ENCODE results near the gene EXOC2. TPM values are rescaled to one million over a fixed set of nuclear protein-coding genes. Genes with fewer than 3 reads are reported as not detected.

EXOC2 gene
- total and polyA plus RNA-seq, 10 of the 15 experiments (the other 5 are each of a cell fraction or from before 2014, with no cell fraction given): 8.7 to 32.8 (median 20.7) TPM

DNA sequence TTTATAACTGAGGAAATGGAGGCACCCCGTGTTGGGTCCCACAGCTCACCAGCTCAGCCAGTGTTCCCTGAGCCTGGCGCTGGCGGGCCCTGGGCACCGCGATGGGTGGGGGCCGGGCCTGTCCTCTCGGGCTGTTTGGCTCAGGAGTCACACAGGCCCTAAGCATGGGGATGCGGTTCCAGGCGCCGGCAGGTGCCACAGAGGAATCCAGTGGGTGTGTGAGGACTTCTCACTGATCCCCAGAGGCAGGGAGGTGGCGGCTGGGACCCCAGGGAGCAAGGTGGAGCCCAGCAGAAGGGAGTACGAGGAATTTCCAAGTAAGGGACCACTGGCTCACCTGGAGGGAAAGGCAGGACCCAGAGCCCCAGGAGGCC, 243.9 kb downstream of the EXOC2 start:
- Histone ChIP-seq H3K79me2 (ENCODE audit: control insufficient read depth, insufficient read depth, low read length) (no peaks in the 10 kb centered on the region), H2AFZ (ENCODE audit: control insufficient read depth, low read depth, low read length) (no peak overlapping the region), H3K9ac (ENCODE audit: control insufficient read depth, insufficient read depth, low read length) (no peak overlapping the region), H3K27me3 (replicated peaks in 1 of 2; ENCODE audit: control insufficient read depth in 2 of 2, insufficient read depth in 2 of 2, low read length in 1 of 2) (0 out of 4 replicates have a peak, but pooled peaks cover 0 to 5% of the 10 kb centered on the region in 2 experiments), H3K4me1 (ENCODE audit: control insufficient read depth, insufficient read depth, low read length) (peaks cover 10% of the 10 kb centered on the region; the same call in 1 of the 2 replicates), H3K36me3 (ENCODE audit: control insufficient read depth in 2 of 2, insufficient read depth in 2 of 2, low read length in 1 of 2) (no peaks in the 10 kb centered on the region), H3K4me3 (no peak overlapping the region), H3K27ac (ENCODE audit: control insufficient read depth, insufficient read depth) (no peak overlapping the region), H3K9me3 (replicated peaks; ENCODE audit: control insufficient read depth, insufficient read depth, low read length) (no peaks in the 10 kb centered on the region; the same call in 2 of the 3 replicates), H3K4me2 (ENCODE audit: control insufficient read depth, insufficient read depth) (no peak overlapping the region), H4K20me1 (ENCODE audit: control insufficient read depth, insufficient read depth) (no peaks in the 10 kb centered on the region)
- no peak for DNase-seq (ENCODE audit: low read depth, low spot score)
- FAIRE-seq: no peak
- BruUV-seq (replicated peaks): no TSS peak
- ChIA-PET RAD21 (ENCODE audit: unreplicated experiment) (no interaction called here), POLR2A (no interaction called here), SMC1A (ENCODE audit: uncharacterized antibody, unreplicated experiment) (no interaction called here), CTCF (no interaction called here)
- ATAC-seq: no peak
- in situ Hi-C loops (cut with MboI): no loop called here
- intact Hi-C loops (cut with micrococcal nuclease; ENCODE audit: unreplicated experiment): no loop called here
- TF ChIP-seq CHD1 (IDR thresholded peaks at IDR 0.05; ENCODE audit: low read depth, low read length) (no peak), RCOR1 (conservative IDR thresholded peaks at IDR 0.05; ENCODE audit: low read depth, low read length) (no peak), JUND (IDR thresholded peaks at IDR 0.05; ENCODE audit: low read depth, low read length) (no peak), YY1 (IDR thresholded peaks at IDR 0.05; ENCODE audit: low read depth, low read length) (no peak)
- WGBS (ENCODE audit: insufficient coverage, insufficient replicate concordance, low lambda C conversion rate, missing lambda C conversion rate): 88% methylated on average over 10 of the region's 12 CpGs

- H3K4me1 ChIP-seq (ENCODE audit: control insufficient read depth, insufficient read depth, low read length): peaks cover 10% of the 10 kb centered on the region; the same call in 1 of the 2 replicates
- no peak for TF ChIP-seq FOXK2 (IDR thresholded peaks at IDR 0.05)
- TF ChIP-seq POLR2AphosphoS2 (IDR thresholded peaks at IDR 0.05; ENCODE audit: low read depth, low read length): no peak
- TF ChIP-seq, protein P1, sequence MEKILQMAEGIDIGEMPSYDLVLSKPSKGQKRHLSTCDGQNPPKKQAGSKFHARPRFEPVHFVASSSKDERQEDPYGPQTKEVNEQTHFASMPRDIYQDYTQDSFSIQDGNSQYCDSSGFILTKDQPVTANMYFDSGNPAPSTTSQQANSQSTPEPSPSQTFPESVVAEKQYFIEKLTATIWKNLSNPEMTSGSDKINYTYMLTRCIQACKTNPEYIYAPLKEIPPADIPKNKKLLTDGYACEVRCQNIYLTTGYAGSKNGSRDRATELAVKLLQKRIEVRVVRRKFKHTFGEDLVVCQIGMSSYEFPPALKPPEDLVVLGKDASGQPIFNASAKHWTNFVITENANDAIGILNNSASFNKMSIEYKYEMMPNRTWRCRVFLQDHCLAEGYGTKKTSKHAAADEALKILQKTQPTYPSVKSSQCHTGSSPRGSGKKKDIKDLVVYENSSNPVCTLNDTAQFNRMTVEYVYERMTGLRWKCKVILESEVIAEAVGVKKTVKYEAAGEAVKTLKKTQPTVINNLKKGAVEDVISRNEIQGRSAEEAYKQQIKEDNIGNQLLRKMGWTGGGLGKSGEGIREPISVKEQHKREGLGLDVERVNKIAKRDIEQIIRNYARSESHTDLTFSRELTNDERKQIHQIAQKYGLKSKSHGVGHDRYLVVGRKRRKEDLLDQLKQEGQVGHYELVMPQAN (conservative IDR thresholded peaks at IDR 0.05): no peak
- no peak for TF ChIP-seq CTCF (IDR thresholded peaks at IDR 0.05 in 2 of 3, conservative IDR thresholded peaks at IDR 0.05 in 1 of 3; ENCODE audit: control insufficient read depth in 2 of 3, extremely low read depth in 1 of 3, insufficient read depth in 1 of 3, low read depth in 3 of 3, low read length in 3 of 3)
- no peak for TF ChIP-seq MYB (IDR thresholded peaks at IDR 0.05; ENCODE audit: borderline replicate concordance, low read depth, low read length)
- TF ChIP-seq SUPT20H (IDR thresholded peaks at IDR 0.05; ENCODE audit: borderline replicate concordance, control insufficient read depth, low read depth, low read length): no peak
- in situ Hi-C loops (cut with MboI): no loop called here
Measured at GRCh38 chr6:448296-449056, 244.5 kb downstream of the EXOC2 start.

More at GRCh38 chr6:448296-449056, 244.5 kb downstream of the EXOC2 start:
- FAIRE-seq (no peak), DNase-seq (ENCODE audit: low read depth, low spot score) (no peak), ATAC-seq (no peak)
- Histone ChIP-seq H3K4me3 (no peak overlapping the region), H3K9me3 (replicated peaks; ENCODE audit: control insufficient read depth, insufficient read depth, low read length) (no peaks in the 10 kb centered on the region; the same call in 2 of the 3 replicates), H3K79me2 (ENCODE audit: control insufficient read depth, insufficient read depth, low read length) (no peaks in the 10 kb centered on the region), H3K27ac (ENCODE audit: control insufficient read depth, insufficient read depth) (no peak overlapping the region), H2AFZ (ENCODE audit: control insufficient read depth, low read depth, low read length) (no peak overlapping the region), H3K4me2 (ENCODE audit: control insufficient read depth, insufficient read depth) (no peak overlapping the region), H3K27me3 (replicated peaks in 1 of 2; ENCODE audit: control insufficient read depth in 2 of 2, insufficient read depth in 2 of 2, low read length in 1 of 2) (0 out of 4 replicates have a peak, but pooled peaks cover 0 to 5% of the 10 kb centered on the region in 2 experiments), H3K36me3 (ENCODE audit: control insufficient read depth in 2 of 2, insufficient read depth in 2 of 2, low read length in 1 of 2) (no peaks in the 10 kb centered on the region), H4K20me1 (ENCODE audit: control insufficient read depth, insufficient read depth) (no peaks in the 10 kb centered on the region), H3K9ac (ENCODE audit: control insufficient read depth, insufficient read depth, low read length) (no peak overlapping the region)
- intact Hi-C loops (cut with micrococcal nuclease; ENCODE audit: unreplicated experiment): no loop called here
- ChIA-PET POLR2A (no interaction called here), CTCF (no interaction called here), SMC1A (ENCODE audit: uncharacterized antibody, unreplicated experiment) (no interaction called here), RAD21 (ENCODE audit: unreplicated experiment) (no interaction called here)
- BruUV-seq (replicated peaks): no TSS peak
- 72% methylated on average over 19 of the region's 19 CpGs for WGBS (ENCODE audit: insufficient coverage, insufficient replicate concordance, low lambda C conversion rate, missing lambda C conversion rate)
